A673 (cell line): ENCODE data around the gene GALNT9.

Experiments used
- EZH2 ChIP-seq: fragments of 200-600 bp; sonication (generic); IDR thresholded peaks from 2 replicates; pipeline ENCODE4 v1.6.1; 2017; ENCODE audit warnings: borderline replicate concordance, low read depth, mild to moderate bottlenecking, mixed read lengths, antibody characterized with exemption, low read length; ENCODE audit not compliant: poor library complexity, severe bottlenecking
- TF ChIP-seq, protein P1 (sequence below): fragments of 300-800, 200-600 bp; sonication (generic); conservative IDR thresholded peaks from 2 replicates; pipeline ENCODE4 v1.5.1; 2017; ENCODE audit warnings: low read depth, mild to moderate bottlenecking, antibody characterized with exemption, low read length, moderate library complexity, mixed read lengths

DNA sequence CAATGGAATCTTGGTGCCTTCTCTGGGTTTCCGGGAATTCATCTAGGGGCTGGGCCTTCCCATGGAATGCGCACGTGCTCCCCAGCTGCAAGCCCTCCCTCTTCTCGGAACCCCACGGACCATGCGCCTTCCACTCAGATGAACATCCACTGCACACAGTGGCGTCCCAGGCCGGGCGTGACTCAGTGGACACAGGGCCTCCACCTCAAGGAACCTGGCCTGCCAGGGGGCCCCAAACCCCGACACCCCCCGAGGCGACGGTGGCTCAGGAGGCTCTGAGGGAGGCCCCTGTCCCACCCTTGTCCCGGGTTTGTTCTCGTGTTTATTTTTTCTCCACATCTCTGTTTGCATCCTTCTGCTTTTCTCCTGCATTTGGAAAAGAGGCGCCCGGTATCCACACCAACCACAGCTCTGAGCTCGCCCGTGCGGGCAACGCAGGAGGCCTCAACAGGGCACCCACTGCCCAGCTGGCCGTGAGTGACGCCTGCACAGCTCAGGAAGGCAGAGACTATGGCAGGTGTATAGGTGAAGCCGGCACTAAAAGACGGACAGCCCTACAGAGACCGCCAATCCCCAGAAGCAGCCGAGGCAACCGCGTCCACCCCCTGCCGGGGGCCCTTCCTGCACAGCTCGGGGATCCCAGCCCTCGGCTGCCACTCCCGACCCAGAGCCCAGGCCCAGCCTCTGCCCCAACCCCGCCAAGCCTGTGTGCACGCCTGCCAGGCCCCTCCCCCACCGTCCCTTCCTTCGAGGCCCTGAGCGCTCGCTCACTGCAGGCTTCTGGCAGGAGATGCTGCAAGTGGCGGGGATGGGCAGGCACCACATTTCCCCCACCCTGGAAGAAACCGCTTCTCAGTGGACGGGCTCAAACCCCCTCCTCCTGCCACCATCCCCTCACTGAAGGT, 23.8 kb upstream of the GALNT9 start:
- TF ChIP-seq, protein P1, sequence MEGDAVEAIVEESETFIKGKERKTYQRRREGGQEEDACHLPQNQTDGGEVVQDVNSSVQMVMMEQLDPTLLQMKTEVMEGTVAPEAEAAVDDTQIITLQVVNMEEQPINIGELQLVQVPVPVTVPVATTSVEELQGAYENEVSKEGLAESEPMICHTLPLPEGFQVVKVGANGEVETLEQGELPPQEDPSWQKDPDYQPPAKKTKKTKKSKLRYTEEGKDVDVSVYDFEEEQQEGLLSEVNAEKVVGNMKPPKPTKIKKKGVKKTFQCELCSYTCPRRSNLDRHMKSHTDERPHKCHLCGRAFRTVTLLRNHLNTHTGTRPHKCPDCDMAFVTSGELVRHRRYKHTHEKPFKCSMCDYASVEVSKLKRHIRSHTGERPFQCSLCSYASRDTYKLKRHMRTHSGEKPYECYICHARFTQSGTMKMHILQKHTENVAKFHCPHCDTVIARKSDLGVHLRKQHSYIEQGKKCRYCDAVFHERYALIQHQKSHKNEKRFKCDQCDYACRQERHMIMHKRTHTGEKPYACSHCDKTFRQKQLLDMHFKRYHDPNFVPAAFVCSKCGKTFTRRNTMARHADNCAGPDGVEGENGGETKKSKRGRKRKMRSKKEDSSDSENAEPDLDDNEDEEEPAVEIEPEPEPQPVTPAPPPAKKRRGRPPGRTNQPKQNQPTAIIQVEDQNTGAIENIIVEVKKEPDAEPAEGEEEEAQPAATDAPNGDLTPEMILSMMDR: no peak
- no peak for TF ChIP-seq EZH2
